RWPE1 (cell line): Measurements from ENCODE around the gene ARMH4.

Source experiments
- CTCF ChIA-PET: fragments of 350-600 bp; sonication (Branson Sonifier 250); formaldehyde crosslinking; extraction: SDS; loops from one replicate; lab custom pipeline; 2021; lab: Yijun Ruan, JAX
- POLR2A ChIA-PET: fragments of 400-600 bp; formaldehyde crosslinking; extraction: SDS; loops from one replicate; lab custom pipeline; 2020; ENCODE audit warnings: antibody characterized with exemption; ENCODE audit not compliant: low non-redundant PET; lab: Yijun Ruan, JAX
- DNase-seq: peaks from one replicate; pipeline ENCODE4 v3.0.0; 2012; ENCODE audit warnings: low spot score
- H3K27ac ChIP-seq: fragments of 450-650 bp; 2 replicates; pipeline ENCODE4 v1.5.1; 2017
- TF ChIP-seq, protein P1 (sequence below): fragments of 450-650 bp; conservative IDR thresholded peaks from 2 replicates; pipeline ENCODE4 v1.5.1; 2017; ENCODE audit warnings: low read depth, mild to moderate bottlenecking

ARMH4 gene

DNA sequence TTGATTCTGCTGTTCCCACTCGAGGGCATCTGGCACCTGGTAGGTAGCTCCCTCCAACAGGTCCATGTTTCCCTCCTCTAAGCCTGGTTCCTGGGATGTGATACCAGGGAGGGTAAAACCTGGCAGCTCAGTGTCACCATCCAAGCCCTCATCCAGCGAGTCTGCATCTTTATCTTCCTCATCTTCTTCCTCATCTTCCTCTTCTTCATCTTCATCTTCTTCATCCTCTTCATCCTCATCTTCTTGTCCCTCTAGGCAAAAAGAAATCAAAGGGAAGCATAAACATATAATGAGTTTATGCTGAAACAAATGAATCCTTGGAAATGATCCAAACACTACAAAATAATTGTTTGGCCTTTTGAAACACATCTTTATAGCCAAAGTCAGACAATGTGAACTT, 55.3 kb downstream of the ARMH4 start:
- POLR2A ChIA-PET = no interaction called here
- H3K27ac ChIP-seq = no peak overlapping the region
- CTCF ChIA-PET = no interaction called here
- no peak for DNase-seq
- TF ChIP-seq, protein P1, sequence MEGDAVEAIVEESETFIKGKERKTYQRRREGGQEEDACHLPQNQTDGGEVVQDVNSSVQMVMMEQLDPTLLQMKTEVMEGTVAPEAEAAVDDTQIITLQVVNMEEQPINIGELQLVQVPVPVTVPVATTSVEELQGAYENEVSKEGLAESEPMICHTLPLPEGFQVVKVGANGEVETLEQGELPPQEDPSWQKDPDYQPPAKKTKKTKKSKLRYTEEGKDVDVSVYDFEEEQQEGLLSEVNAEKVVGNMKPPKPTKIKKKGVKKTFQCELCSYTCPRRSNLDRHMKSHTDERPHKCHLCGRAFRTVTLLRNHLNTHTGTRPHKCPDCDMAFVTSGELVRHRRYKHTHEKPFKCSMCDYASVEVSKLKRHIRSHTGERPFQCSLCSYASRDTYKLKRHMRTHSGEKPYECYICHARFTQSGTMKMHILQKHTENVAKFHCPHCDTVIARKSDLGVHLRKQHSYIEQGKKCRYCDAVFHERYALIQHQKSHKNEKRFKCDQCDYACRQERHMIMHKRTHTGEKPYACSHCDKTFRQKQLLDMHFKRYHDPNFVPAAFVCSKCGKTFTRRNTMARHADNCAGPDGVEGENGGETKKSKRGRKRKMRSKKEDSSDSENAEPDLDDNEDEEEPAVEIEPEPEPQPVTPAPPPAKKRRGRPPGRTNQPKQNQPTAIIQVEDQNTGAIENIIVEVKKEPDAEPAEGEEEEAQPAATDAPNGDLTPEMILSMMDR = no peak

DNA sequence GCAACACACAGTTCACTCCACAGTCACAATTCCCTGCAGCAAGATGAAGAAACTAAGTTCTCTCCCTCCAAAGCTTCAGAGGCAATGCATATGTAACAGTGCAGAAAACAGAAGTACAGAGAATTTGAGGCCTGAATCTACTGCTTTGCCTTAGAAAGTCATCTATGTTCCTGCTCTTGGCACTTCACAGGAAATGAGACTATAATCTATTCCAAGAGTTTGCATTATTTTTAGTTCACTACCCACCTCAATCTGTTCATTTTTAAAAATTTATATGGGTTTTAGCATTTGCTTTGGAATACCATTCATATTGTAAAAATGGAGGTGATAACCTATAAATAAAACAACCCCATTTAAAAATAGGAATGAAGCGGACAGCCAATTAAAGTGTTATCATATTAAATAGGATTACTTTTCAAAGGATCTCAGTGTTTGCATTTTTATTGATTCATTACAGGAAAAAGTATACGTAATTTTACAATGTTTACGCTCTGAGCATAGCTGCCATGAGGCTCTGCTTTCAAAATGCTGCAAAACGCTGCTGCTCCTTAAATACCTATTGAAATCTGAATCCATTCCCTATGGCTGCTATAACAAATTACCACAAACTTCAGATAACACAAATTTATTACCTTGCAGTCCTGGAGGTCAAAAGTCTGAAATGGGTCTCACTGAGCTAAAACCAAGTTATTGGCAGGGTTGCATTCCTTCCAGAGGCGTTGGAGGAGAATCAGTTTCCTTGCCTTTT, 60.0 kb downstream of the ARMH4 start:
- CTCF ChIA-PET = no interaction called here

DNA sequence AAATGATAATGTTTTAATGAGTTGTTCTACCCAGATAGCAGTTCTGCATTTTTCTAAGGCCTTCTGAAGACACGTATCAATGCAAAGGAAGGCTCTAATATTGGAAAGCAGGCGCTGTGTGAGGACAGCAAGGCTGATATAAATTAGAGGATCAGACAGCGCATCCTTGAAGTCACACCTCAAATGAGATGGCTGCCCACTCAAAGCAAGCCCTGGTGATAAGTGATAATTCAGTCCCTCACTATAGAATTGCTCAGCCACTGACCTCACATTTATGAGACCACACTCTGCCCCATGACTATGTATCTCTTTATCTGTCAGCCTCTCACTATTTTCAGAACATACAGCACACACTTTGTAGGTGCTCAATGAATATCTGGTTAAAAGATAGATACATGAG, 62.4 kb downstream of the ARMH4 start:
- TF ChIP-seq, protein P1 = no peak
- no peak for DNase-seq
- ChIA-PET POLR2A (no interaction called here), CTCF (interaction anchor here (1.6 kb wide), 1 partner anchor 18 kb away, joined by 5 read pairs; no protein-coding TSS in a partner anchor)
- no peak overlapping the region for H3K27ac ChIP-seq

More for the DNA sequence above, 60.0 kb downstream of the ARMH4 start:
- POLR2A ChIA-PET = no interaction called here
- no peak overlapping the region for H3K27ac ChIP-seq
- DNase-seq = no peak
- TF ChIP-seq, protein P1 = no peak

DNA sequence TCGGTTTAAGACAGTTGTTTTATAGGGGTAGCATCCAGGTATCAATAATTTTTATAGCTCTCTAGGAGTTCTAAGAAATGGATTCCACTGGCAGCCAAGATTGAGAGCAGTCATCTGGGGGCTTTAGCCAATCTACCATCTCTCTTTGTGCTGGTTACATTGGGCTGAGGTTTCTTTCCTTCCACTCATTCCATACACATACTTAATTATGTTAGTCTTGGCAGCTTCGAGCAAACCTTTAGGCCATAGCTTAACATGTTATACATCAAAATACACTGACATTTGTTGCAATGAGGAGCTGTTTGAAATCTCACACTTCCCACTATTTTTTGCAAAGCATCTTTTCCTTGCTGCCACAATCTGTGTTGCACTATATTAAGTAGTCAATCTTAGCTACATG, 63.1 kb downstream of the ARMH4 start:
- ChIA-PET POLR2A (no interaction called here), CTCF (interaction anchor here (0.7 kb wide), 1 partner anchor 16 kb away, joined by 3 read pairs; no protein-coding TSS in a partner anchor)
- TF ChIP-seq, protein P1 = no peak
- no peak for DNase-seq
- no peak overlapping the region for H3K27ac ChIP-seq

DNA sequence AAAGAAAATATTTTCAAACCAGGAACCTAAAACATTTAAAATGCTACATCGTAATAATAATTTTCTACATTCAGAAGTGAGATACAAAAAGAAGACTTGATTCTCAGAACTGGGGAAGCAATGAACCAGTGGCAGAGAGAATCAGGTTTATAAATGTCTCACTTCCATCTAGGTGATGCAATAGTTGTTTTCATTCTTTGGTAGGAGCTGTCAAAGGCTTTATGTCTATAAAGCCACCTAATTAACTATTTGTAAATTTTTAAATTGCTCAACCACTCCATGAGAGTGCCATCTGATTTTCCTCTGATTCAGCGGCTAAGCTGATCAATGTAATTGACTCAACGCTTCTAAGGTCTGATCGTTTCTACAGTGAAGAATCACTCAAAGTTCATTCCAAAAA, 66.1 kb downstream of the ARMH4 start:
- ChIA-PET CTCF (interaction anchor here (0.7 kb wide), 1 partner anchor 34 kb away, joined by 3 read pairs; no protein-coding TSS in a partner anchor), POLR2A (no interaction called here)
- TF ChIP-seq, protein P1 = no peak
- DNase-seq = no peak
- H3K27ac ChIP-seq = no peak overlapping the region

DNA sequence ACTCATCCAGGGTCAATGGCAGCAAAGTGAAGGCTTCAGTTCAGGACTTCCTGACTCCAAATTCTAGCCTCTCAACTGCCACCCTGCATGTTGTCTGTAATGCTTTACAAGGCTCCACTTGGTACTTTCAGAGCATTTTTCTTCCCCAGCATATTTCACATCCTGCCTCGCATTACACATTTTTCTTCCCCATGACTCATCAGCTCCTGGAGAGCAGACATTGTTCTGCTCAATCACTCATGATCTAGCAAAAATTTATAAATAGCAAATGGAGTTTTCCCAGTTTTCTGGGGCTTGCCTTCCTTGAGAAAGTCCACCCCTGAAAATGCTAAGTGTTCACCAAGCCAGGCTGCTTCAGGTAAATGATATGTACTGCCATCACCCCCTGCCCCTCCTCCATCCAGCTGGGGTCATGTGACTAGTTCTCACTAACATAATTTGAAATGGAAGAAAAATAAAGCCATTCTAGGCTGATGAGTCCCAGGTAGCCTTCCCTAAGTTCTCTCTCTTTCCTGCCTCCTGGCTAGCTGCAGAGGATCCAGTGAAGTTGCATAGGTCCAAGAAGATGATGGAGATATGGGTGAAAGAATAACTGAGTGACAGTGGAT, 69.4 kb downstream of the ARMH4 start:
- ChIA-PET POLR2A (no interaction called here), CTCF (no interaction called here)
- peak; percentile 87 for DNase-seq
- H3K27ac ChIP-seq = no peak overlapping the region
- TF ChIP-seq, protein P1 = no peak
